DMS53 treated with DMSO at 0.1 percent for 48 hours (cell line): ENCODE measurements around the gene PTPN12.
A peak's percentile ranks its signal among the peaks of the same experiment; 100 is the strongest.
"Not testable (repeated sequence)": the region's sequence is repeated elsewhere in the genome, so short reads cannot be mapped to it uniquely, and the experiment has no call there.

ENCODE experiments used
- DNase-seq: peaks from one replicate; lab custom pipeline; 2025; ENCODE audit not compliant: unreplicated experiment; lab: John Stamatoyannopoulos, UW

Gene PTPN12

GRCh38 chr7:77537778-77538280 lies 734 bp downstream of the PTPN12 start:
- peak; percentile 48 for DNase-seq

GRCh38 chr7:77538281-77539212 lies 1.5 kb downstream of the PTPN12 start:
- DNase-seq = peak; percentile 73

GRCh38 chr7:77540402-77540822 lies 3.3 kb downstream of the PTPN12 start:
- no peak for DNase-seq

- not testable (repeated sequence) for DNase-seq
Measured at GRCh38 chr7:77540993-77541392, 3.9 kb downstream of the PTPN12 start.

GRCh38 chr7:77542409-77542808 lies 5.3 kb downstream of the PTPN12 start:
- DNase-seq = no peak

- DNase-seq = no peak
Measured at GRCh38 chr7:77542895-77543294, 5.8 kb downstream of the PTPN12 start.

GRCh38 chr7:77543910-77544309 lies 6.8 kb downstream of the PTPN12 start:
- DNase-seq = no peak

GRCh38 chr7:77544518-77544917 lies 7.4 kb downstream of the PTPN12 start:
- no peak for DNase-seq

- DNase-seq = no peak
Measured at GRCh38 chr7:77548206-77548605, 11.1 kb downstream of the PTPN12 start.

- no peak for DNase-seq
Measured at GRCh38 chr7:77549106-77549870, 12.2 kb downstream of the PTPN12 start.

- DNase-seq = no peak
Measured at GRCh38 chr7:77550586-77550985, 13.5 kb downstream of the PTPN12 start.

GRCh38 chr7:77553123-77553522 lies 16.0 kb downstream of the PTPN12 start:
- DNase-seq = no peak

GRCh38 chr7:77558284-77558967 lies 21.3 kb downstream of the PTPN12 start:
- DNase-seq = no peak

GRCh38 chr7:77561352-77561751 lies 24.3 kb downstream of the PTPN12 start:
- DNase-seq = no peak

GRCh38 chr7:77563275-77563674 lies 26.2 kb downstream of the PTPN12 start:
- DNase-seq = no peak

- DNase-seq = no peak
Measured at GRCh38 chr7:77565917-77566316, 28.8 kb downstream of the PTPN12 start.

- DNase-seq = no peak
Measured at GRCh38 chr7:77566421-77566820, 29.3 kb downstream of the PTPN12 start.

GRCh38 chr7:77569514-77570232 lies 32.6 kb downstream of the PTPN12 start:
- no peak for DNase-seq

- DNase-seq = no peak
Measured at GRCh38 chr7:77570330-77571011, 33.4 kb downstream of the PTPN12 start.

- DNase-seq = no peak
Measured at GRCh38 chr7:77571801-77572200, 34.7 kb downstream of the PTPN12 start.
